OCI-LY7 (cell line): Measurements from ENCODE around the gene KCNQ2. TPM values are rescaled to one million over a fixed set of nuclear protein-coding genes. Genes with fewer than 3 reads are reported as not detected.

Experiments
- BruUV-seq: library from RNA; stranded (reverse); fragments of 400-500 nt; replicated peaks from 2 replicates; lab custom pipeline; 2021; lab: Mats Ljungman, UMichigan
- CTCF ChIA-PET: fragments of 300-600 bp; sonication (Branson Sonifier 250); formaldehyde crosslinking; loops from one replicate; lab custom pipeline; 2022; ENCODE audit warnings: antibody characterized with exemption; ENCODE audit not compliant: unreplicated experiment; lab: Charles Lee
- POLR2A ChIA-PET: fragments of 300-600 bp; sonication (Branson Sonifier 250); formaldehyde crosslinking; loops from one replicate; lab custom pipeline; 2022; ENCODE audit warnings: antibody characterized with exemption; lab: Charles Lee
- DNase-seq: peaks from one replicate; pipeline ENCODE4 v3.0.0-alpha.2; 2015; ENCODE audit warnings: low spot score
- H2AFZ ChIP-seq: fragments of 200-600 bp; sonication (generic), shearing (Covaris generic); 2 replicates; pipeline ENCODE4 v1.6.1; 2014; ENCODE audit warnings: mild to moderate bottlenecking, antibody characterized with exemption, low read length, moderate library complexity
- H3K27ac ChIP-seq: fragments of 200-600 bp; sonication (generic); 2 replicates; pipeline ENCODE4 v1.5.1; 2014; ENCODE audit warnings: mixed run types, low read depth, mild to moderate bottlenecking, moderate library complexity, low read length, inconsistent platforms; ENCODE audit not compliant: poor library complexity, severe bottlenecking
- H3K36me3 ChIP-seq: fragments of 200-600 bp; sonication (generic); 2 replicates; pipeline ENCODE4 v1.6.1; 2014; ENCODE audit warnings: mild to moderate bottlenecking, antibody characterized with exemption, low read length, moderate library complexity, mixed read lengths; ENCODE audit not compliant: insufficient read depth
- H3K4me1 ChIP-seq: fragments of 200-600 bp; sonication (generic); 2 replicates; pipeline ENCODE4 v1.5.1; 2014; ENCODE audit warnings: mild to moderate bottlenecking, low read length; ENCODE audit not compliant: insufficient read depth, poor library complexity, severe bottlenecking
- H3K4me2 ChIP-seq: fragments of 200-600 bp; sonication (generic); 2 replicates; pipeline ENCODE4 v1.6.1; 2014; ENCODE audit warnings: mild to moderate bottlenecking, low read length
- H3K4me3 ChIP-seq: fragments of 200-600 bp; sonication (generic); 2 replicates; pipeline ENCODE4 v1.5.1; 2014; ENCODE audit warnings: mild to moderate bottlenecking, low read depth, low read length; ENCODE audit not compliant: poor library complexity, severe bottlenecking
- H3K79me2 ChIP-seq: fragments of 200-600 bp; sonication (generic); 2 replicates; pipeline ENCODE4 v1.6.1; 2016; ENCODE audit warnings: low read depth, mild to moderate bottlenecking, low read length, moderate library complexity, mixed read lengths; ENCODE audit not compliant: insufficient read depth
- H3K9me2 ChIP-seq: fragments of 200-600 bp; sonication (generic); 2 replicates; pipeline ENCODE4 v1.6.1; 2016; ENCODE audit warnings: mild to moderate bottlenecking, low read length, mixed read lengths; ENCODE audit not compliant: insufficient read depth
- H3K9me3 ChIP-seq: fragments of 200-600 bp; sonication (generic); 2 replicates; pipeline ENCODE4 v1.6.1; 2014; ENCODE audit warnings: mild to moderate bottlenecking, mixed run types, low read length, mixed read lengths
- H4K20me1 ChIP-seq: fragments of 200-600 bp; sonication (generic); 2 replicates; pipeline ENCODE4 v1.6.1; 2014; ENCODE audit warnings: mild to moderate bottlenecking, antibody characterized with exemption, low read length, moderate library complexity, mixed read lengths; ENCODE audit not compliant: insufficient read depth
- EZH2phosphoT487 ChIP-seq: fragments of 200-600 bp; sonication (generic); IDR thresholded peaks from 2 replicates; pipeline ENCODE4 v1.6.1; 2018; ENCODE audit warnings: low read depth, borderline replicate concordance, mild to moderate bottlenecking, mixed run types, antibody characterized with exemption, low read length, moderate library complexity, mixed read lengths
- intact Hi-C: fragments of 100-400 bp; cut with micrococcal nuclease; formaldehyde crosslinking; loops from one replicate; pipeline ENCODE4 v1.10.0; 2022; ENCODE audit not compliant: unreplicated experiment
- total RNA-seq, 2 experiments: library from RNA; depleted of rRNA in 1 of 2; stranded (reverse); fragments of >200 nt in 1 of 2; shearing (Covaris generic) in 1 of 2; gene quantifications; 2 replicates each; pipeline ENCODE4 v1.2.3, GENCODE V29; 2014 to 2022
- TF ChIP-seq, protein P1 (sequence below): fragments of 200-600 bp; sonication (generic); conservative IDR thresholded peaks from 2 replicates; pipeline ENCODE4 v1.5.1; 2014; ENCODE audit warnings: mild to moderate bottlenecking, antibody characterized with exemption, low read length, moderate library complexity, mixed read lengths

KCNQ2 gene
- total RNA-seq, 2 experiments from 2014 or later: not detected

DNA sequence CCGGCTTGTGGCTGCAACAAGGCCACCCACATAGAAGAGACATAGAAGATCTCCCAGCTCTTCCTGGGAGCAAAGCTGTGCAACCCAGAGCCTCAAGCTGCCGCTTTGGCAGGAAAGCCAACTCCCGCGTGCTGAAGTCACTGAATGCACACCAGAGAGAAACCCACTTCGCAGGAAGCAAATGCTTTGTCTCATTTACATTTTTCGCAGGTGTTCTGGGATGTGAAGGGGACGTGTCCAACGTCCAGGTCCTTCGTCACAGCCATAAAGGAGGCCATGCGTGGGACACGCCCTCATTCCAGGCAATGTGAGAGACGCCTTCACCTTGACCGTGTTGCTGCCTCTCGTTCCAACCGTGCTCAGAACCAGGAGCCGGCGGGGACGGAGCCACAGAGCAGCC lies 24.4 kb downstream of the KCNQ2 start:
- Histone ChIP-seq H3K4me3 (no peak overlapping the region), H3K9me3 (0 out of 2 replicates have a peak, but pooled peaks cover 5% of the 10 kb centered on the region), H3K27ac (no peak overlapping the region), H3K4me1 (no peaks in the 10 kb centered on the region), H3K4me2 (no peak overlapping the region), H3K79me2 (no peaks in the 10 kb centered on the region), H2AFZ (no peak overlapping the region), H3K9me2 (no peaks in the 10 kb centered on the region), H4K20me1 (no peaks in the 10 kb centered on the region), H3K36me3 (no peaks in the 10 kb centered on the region)
- intact Hi-C loops: no loop called here
- no peak for DNase-seq
- no TSS peak for BruUV-seq
- ChIA-PET CTCF (no interaction called here), POLR2A (no interaction called here)
- TF ChIP-seq, protein P1, sequence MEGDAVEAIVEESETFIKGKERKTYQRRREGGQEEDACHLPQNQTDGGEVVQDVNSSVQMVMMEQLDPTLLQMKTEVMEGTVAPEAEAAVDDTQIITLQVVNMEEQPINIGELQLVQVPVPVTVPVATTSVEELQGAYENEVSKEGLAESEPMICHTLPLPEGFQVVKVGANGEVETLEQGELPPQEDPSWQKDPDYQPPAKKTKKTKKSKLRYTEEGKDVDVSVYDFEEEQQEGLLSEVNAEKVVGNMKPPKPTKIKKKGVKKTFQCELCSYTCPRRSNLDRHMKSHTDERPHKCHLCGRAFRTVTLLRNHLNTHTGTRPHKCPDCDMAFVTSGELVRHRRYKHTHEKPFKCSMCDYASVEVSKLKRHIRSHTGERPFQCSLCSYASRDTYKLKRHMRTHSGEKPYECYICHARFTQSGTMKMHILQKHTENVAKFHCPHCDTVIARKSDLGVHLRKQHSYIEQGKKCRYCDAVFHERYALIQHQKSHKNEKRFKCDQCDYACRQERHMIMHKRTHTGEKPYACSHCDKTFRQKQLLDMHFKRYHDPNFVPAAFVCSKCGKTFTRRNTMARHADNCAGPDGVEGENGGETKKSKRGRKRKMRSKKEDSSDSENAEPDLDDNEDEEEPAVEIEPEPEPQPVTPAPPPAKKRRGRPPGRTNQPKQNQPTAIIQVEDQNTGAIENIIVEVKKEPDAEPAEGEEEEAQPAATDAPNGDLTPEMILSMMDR: no peak
- no peak for TF ChIP-seq EZH2phosphoT487

DNA sequence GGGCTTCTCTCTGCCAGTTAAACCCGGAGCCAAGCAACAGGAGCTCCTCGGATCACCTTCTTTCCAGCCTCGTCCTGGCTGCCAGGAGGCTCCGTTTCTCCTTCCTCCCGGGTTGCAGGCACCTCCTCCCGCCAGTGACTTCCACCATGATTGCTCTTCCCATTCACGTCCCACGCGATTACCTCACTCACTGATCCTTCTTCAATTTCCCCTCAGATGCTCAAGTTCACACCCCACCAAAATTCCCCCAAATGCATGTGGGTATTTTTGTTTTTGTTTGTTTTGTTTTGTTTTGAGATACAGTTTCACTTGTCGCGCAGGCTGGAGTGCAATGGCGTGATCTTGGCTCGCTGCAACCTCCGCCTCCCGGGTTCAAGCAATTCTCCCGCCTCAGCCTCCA lies 25.1 kb downstream of the KCNQ2 start:
- H3K36me3 ChIP-seq: no peaks in the 10 kb centered on the region
- CTCF ChIA-PET: no interaction called here
- DNase-seq: no peak
- H3K9me3 ChIP-seq: 0 out of 2 replicates have a peak, but pooled peaks cover 5% of the 10 kb centered on the region
- H3K27ac ChIP-seq: no peak overlapping the region
- H3K4me3 ChIP-seq: no peak overlapping the region
- H3K4me2 ChIP-seq: no peak overlapping the region
- no peaks in the 10 kb centered on the region for H3K9me2 ChIP-seq
- intact Hi-C loops: no loop called here
- no peaks in the 10 kb centered on the region for H4K20me1 ChIP-seq
- TF ChIP-seq, protein P1: no peak
- TF ChIP-seq EZH2phosphoT487: no peak
- no peaks in the 10 kb centered on the region for H3K79me2 ChIP-seq
- POLR2A ChIA-PET: no interaction called here
- H3K4me1 ChIP-seq: no peaks in the 10 kb centered on the region
- no TSS peak for BruUV-seq
- no peak overlapping the region for H2AFZ ChIP-seq

DNA sequence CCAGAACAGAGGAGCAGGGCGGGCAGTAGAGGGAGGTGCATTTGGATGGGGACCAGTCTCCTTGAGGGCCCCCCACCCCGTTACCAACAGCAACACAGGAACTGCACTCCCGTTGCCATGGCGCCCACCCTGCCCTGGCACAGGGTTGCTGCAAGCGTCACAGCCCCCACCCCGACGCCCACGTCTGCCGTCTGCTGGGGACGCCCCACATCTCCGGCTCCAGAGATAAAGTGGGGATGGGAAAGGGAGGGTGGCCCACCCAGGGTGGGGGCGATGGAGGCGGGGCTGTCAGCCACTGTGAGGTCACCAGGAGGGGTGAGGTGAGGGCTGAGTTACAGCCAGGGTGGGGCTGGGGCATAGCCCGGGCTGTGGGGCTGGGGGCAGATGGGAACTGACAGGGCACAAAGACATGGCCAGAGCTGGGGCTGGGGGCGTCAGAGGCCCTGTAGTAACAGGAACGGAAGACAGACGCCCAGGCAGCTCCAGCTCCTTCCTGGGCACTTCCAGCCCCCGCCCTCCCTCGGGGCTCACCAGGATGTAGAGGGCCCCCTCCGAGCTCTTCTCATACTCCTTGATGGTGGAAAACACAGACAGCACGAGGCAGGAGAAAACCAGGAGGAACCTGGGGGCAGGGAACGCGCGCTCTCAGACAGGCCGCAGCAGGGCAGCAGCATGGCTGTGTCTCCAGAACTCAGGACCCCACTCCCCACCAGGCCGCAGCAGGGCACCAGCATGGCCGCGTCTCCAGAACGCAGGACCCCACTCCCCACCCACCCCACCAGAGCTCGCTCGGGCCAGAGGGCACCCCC lies 26.0 kb downstream of the KCNQ2 start:
- Histone ChIP-seq H3K4me2 (no peak overlapping the region), H3K27ac (no peak overlapping the region), H3K9me3 (0 out of 2 replicates have a peak, but pooled peaks cover 5% of the 10 kb centered on the region), H3K79me2 (no peaks in the 10 kb centered on the region), H4K20me1 (no peaks in the 10 kb centered on the region), H3K4me1 (no peaks in the 10 kb centered on the region), H3K9me2 (no peaks in the 10 kb centered on the region), H3K4me3 (no peak overlapping the region), H3K36me3 (no peaks in the 10 kb centered on the region), H2AFZ (no peak overlapping the region)
- ChIA-PET POLR2A (no interaction called here), CTCF (no interaction called here)
- no peak for DNase-seq
- TF ChIP-seq, protein P1: no peak
- no peak for TF ChIP-seq EZH2phosphoT487
- BruUV-seq: no TSS peak
- intact Hi-C loops: no loop called here
